Neural crest cell (in vitro differentiated cells): Measurements from ENCODE around the gene BCAS2. TPM values are rescaled to one million over a fixed set of nuclear protein-coding genes. Genes with fewer than 3 reads are reported as not detected.

Experiments used
- DNase-seq: peaks from one replicate; pipeline ENCODE4 v3.0.0; 2021; ENCODE audit warnings: low read depth, mixed read lengths, low spot score
- H3K27ac Mint-ChIP-seq: one replicate; pipeline ENCODE4 v1.8.0; 2021; ENCODE audit warnings: mild to moderate bottlenecking, mixed read lengths; ENCODE audit not compliant: unreplicated experiment
- H3K27me3 Mint-ChIP-seq: 2 replicates; pipeline ENCODE4 v1.8.0; 2021; ENCODE audit warnings: low read depth, mild to moderate bottlenecking, mixed read lengths
- H3K36me3 Mint-ChIP-seq: 2 replicates; pipeline ENCODE4 v1.8.0; 2021; ENCODE audit warnings: low read depth, mild to moderate bottlenecking, mixed read lengths
- H3K4me1 Mint-ChIP-seq: 2 replicates; pipeline ENCODE4 v1.8.0; 2021; ENCODE audit warnings: mixed read lengths
- H3K4me3 Mint-ChIP-seq: one replicate; pipeline ENCODE4 v1.8.0; 2021; ENCODE audit warnings: mild to moderate bottlenecking, mixed read lengths
- H3K9me3 Mint-ChIP-seq: 2 replicates; pipeline ENCODE4 v1.8.0; 2021; ENCODE audit warnings: mixed read lengths
- total RNA-seq: library from RNA; stranded (reverse); gene quantifications from 2 replicates; pipeline ENCODE4 v1.2.1, GENCODE V29; 2021
- TF ChIP-seq, protein P1 (sequence below): fragments of 200-600 bp; sonication (generic); conservative IDR thresholded peaks from 2 replicates; pipeline ENCODE4 v1.5.0; 2021; ENCODE audit warnings: antibody characterized with exemption, mild to moderate bottlenecking

Gene BCAS2
- total RNA-seq, 1 donor from 2014 or later: 55.9 TPM

DNA sequence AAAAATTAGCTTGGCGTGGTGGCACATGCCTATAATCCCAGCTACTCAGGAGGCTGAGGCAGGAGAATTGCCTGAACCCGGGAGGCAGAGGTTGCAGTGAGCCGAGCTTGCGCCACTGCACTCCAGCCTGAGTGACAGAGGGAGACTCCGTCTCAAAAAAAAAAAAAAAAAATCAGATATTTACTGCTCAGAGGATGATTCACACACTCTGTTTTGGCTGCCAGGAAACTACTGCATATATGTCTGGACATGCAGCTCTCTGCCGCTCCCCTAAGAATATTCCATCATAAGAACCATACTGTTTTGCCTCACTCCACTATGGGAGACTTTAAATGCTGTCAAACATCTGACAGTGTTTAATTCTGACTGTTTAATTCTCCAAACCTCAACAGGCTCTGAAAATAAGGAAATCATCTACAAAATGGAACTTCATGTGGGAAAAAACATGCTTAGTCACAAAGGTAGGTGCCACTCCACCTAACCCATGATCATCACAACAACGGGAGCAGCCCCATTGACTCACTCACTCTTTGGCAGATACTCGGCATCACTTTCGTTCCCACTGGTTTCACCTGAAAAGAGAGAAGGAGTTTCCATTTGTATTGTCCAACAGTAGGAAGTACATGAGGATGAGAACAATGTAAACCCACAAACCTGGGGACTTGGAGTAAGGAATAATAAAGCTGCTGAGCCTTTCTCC, 29.3 kb upstream of the BCAS2 start:
- no peak overlapping the region for H3K27ac Mint-ChIP-seq

DNA sequence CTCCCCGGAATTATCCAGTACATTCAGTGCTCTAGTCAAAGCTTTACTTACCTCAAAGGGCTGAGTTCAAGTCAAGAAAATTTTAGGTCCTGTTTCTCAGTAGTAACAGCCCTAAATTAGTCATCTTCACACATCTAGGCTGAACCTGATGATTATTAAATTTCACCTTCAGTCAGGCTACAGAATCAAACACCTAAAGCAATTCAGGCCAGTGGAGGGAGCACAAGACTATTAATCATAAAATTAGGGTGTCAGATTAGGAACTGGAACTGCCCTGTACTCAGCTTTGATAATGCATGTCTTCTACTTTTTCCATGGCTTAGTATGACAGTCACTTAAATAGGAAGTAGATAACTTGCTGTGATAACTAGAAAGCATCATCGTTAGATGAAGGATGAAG, 28.4 kb upstream of the BCAS2 start:
- no peak overlapping the region for H3K27ac Mint-ChIP-seq
- DNase-seq: no peak
- no peaks in the 10 kb centered on the region for H3K27me3 Mint-ChIP-seq
- no peaks in the 10 kb centered on the region for H3K9me3 Mint-ChIP-seq
- H3K36me3 Mint-ChIP-seq: no peaks in the 10 kb centered on the region
- H3K4me1 Mint-ChIP-seq: no peaks in the 10 kb centered on the region
- TF ChIP-seq, protein P1, sequence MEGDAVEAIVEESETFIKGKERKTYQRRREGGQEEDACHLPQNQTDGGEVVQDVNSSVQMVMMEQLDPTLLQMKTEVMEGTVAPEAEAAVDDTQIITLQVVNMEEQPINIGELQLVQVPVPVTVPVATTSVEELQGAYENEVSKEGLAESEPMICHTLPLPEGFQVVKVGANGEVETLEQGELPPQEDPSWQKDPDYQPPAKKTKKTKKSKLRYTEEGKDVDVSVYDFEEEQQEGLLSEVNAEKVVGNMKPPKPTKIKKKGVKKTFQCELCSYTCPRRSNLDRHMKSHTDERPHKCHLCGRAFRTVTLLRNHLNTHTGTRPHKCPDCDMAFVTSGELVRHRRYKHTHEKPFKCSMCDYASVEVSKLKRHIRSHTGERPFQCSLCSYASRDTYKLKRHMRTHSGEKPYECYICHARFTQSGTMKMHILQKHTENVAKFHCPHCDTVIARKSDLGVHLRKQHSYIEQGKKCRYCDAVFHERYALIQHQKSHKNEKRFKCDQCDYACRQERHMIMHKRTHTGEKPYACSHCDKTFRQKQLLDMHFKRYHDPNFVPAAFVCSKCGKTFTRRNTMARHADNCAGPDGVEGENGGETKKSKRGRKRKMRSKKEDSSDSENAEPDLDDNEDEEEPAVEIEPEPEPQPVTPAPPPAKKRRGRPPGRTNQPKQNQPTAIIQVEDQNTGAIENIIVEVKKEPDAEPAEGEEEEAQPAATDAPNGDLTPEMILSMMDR: no peak
- no peak overlapping the region for H3K4me3 Mint-ChIP-seq

More for the DNA sequence above, 29.3 kb upstream of the BCAS2 start:
- Mint-ChIP-seq H3K36me3 (no peaks in the 10 kb centered on the region), H3K9me3 (peaks cover 2% of the 10 kb centered on the region), H3K4me1 (no peaks in the 10 kb centered on the region), H3K4me3 (no peak overlapping the region), H3K27me3 (no peaks in the 10 kb centered on the region)
- TF ChIP-seq, protein P1: no peak
- no peak for DNase-seq

DNA sequence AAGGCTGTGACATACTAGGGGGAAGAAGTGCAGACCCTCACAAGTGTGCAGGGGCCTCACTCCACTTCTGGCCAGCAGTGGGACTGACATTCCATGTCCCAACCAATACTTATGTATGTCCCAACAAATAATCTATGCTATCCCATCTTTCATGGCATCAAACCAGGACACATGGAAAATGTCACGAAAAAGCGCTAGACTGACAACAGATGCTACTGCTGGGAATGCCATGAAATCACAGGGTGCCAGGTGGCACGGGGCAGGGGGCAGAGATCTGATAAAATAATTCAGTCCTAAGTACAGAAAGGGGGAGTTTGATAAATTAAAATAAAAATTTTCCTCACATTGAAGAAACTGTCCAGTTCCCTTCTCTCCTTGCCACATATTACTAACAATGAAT, 27.6 kb upstream of the BCAS2 start:
- TF ChIP-seq, protein P1: no peak
- Mint-ChIP-seq H3K27ac (no peak overlapping the region), H3K27me3 (no peaks in the 10 kb centered on the region)

DNA sequence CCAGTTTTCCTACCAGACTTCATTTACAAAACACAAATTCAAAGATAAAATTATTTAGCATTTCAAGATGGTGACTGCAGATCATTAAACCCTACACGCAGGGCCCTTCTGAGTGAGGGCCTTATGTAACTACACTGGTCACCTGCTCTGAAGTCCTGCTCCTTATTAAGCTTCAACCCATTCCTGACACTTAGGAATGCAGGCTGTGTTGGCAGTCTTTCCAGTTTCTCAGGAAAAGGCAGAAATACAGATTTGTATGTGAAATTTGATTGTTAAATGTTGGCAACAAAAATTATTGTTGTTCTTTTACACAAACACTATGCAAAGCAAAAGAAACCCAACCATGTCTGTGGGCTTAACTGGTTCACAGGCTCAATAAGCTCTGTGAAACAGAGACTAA, 25.8 kb upstream of the BCAS2 start:
- H3K4me1 Mint-ChIP-seq: no peaks in the 10 kb centered on the region
- DNase-seq: no peak
- H3K36me3 Mint-ChIP-seq: no peaks in the 10 kb centered on the region
- no peaks in the 10 kb centered on the region for H3K27me3 Mint-ChIP-seq
- TF ChIP-seq, protein P1: no peak
- H3K27ac Mint-ChIP-seq: no peak overlapping the region
- H3K9me3 Mint-ChIP-seq: no peaks in the 10 kb centered on the region
- no peak overlapping the region for H3K4me3 Mint-ChIP-seq

More for the DNA sequence above, 27.6 kb upstream of the BCAS2 start:
- Mint-ChIP-seq H3K9me3 (no peaks in the 10 kb centered on the region), H3K36me3 (no peaks in the 10 kb centered on the region), H3K4me3 (no peak overlapping the region), H3K4me1 (no peaks in the 10 kb centered on the region)
- DNase-seq: no peak

DNA sequence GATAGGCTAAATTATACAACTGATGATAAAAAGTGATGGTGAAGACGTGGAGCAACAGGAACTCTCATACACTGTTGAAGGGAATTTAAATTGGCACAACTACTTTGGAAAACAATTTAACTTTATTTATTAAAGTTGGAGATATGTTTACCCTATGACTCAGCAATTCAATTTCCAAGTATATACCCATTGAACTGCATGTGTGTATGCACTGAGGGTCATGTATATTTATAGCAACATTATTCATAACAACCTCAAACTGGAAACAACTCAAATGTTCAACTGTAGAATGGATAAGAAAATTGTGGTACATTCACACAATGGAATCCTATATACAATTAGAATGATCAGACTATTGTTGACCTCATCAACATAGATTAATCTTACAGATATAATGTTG, 16.5 kb upstream of the BCAS2 start:
- Mint-ChIP-seq H3K27me3 (peaks cover 4% of the 10 kb centered on the region), H3K9me3 (no peaks in the 10 kb centered on the region), H3K27ac (no peak overlapping the region), H3K36me3 (peaks cover 2% of the 10 kb centered on the region), H3K4me1 (no peaks in the 10 kb centered on the region), H3K4me3 (no peak overlapping the region)
- no peak for DNase-seq
- TF ChIP-seq, protein P1: no peak
